ENCODE results near the gene SRC. TPM values are rescaled to one million over a fixed set of nuclear protein-coding genes. Genes with fewer than 3 reads are reported as not detected.

SRC gene
- total RNA-seq, 1 donor from 2014 or later: 49.7 TPM

DNA sequence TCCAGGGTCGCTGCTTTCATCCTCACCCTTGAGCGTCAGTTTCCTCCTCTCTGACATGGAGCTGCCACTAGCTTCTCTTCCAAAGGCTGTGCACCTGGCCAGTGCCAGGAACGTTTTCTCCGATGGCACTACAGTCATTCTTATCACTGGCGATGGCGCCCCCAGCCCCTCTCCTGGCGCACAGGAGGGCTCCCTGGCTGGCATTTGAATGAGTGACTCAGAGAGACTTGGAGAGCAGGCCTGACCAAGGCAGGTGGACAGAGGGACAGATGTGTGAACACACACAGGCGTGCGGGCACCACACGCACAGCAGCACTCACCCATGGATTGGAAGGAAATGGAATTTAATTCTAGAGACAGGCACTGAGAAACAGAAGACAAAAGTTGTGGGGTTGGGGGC, 77.6 kb downstream of the SRC start:
- DNase-seq (ENCODE audit: low read depth): no peak
- H3K36me3 ChIP-seq (ENCODE audit: control insufficient read depth, insufficient read depth, low read length): no peaks in the 10 kb centered on the region
- H3K4me3 ChIP-seq (ENCODE audit: low read depth, low read length): no peak overlapping the region
- TF ChIP-seq CTCF (IDR thresholded peaks at IDR 0.05; ENCODE audit: insufficient read depth, low read length, poor library complexity, severe bottlenecking): no peak
- peaks cover 50% of the 10 kb centered on the region for H3K27me3 ChIP-seq (ENCODE audit: control insufficient read depth, insufficient read depth, low read length)

DNA sequence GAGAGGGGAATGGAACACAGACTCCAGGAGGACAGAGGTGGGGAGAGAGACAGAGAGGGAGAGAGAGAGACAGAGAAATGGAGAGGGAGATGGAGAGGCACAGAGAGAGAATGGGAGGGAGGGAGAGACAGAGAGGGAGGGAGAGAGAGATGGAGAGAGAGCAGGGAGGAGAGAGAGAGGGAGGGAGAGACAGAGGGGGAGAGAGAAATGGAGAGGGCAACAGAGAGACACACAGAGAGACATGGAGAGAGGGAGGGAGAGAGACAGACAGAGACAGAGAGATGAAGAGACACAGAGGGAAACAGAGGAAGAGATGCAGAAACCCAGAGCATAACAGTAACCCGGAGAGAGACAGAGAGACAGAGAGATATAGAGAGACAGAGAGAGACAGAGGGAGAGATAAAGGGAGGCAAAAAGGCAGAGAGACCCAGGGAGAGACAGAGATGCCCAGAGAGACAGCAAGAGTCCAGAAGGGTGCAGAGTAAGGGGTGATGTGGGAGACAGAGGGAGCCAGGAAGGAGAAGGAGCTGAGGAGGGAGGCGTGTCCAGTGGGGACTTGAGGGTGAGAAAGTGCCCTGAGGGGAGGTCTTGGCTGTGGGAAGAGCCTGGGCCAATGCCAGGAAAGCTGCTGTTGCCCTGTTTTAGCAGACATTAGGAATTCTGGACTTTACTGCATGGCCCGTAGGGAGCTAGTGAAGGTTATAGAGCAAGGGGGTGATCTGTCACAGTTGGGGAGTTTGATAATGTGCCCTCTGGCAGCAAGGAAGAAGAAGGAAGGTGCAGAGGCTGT, 78.3 kb downstream of the SRC start:
- no peak for DNase-seq (ENCODE audit: low read depth)
- TF ChIP-seq CTCF (IDR thresholded peaks at IDR 0.05; ENCODE audit: insufficient read depth, low read length, poor library complexity, severe bottlenecking): no peak
- Histone ChIP-seq H3K4me3 (ENCODE audit: low read depth, low read length) (no peak overlapping the region), H3K27me3 (ENCODE audit: control insufficient read depth, insufficient read depth, low read length) (peaks cover 43% of the 10 kb centered on the region), H3K36me3 (ENCODE audit: control insufficient read depth, insufficient read depth, low read length) (no peaks in the 10 kb centered on the region)

DNA sequence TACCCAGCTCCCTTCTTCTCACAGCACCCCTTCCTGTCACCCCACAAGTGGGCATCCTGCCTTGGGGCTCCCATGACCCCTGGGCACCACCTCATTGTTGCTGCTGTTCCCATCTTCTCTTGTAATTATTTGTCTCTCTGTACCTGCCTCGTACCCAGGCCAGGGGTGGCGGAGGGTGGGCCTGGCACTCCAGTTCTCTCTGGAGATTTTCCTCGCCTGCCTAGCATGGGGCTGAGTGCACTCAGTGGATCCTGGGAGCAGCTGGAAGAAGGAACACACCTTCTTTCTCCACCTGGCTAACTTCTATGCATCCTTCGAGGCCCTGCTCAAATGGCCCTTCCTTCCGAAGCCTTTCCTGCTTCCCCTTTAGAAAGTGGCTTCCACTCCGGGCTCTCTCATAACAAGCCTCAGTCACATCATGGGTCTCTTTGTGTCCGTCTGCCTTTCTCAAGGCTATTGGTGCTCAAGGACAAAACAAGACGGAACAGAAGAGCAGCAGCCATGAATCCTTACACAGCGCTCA, 79.2 kb downstream of the SRC start:
- no peak overlapping the region for H3K4me3 ChIP-seq (ENCODE audit: low read depth, low read length)
- no peaks in the 10 kb centered on the region for H3K36me3 ChIP-seq (ENCODE audit: control insufficient read depth, insufficient read depth, low read length)
- TF ChIP-seq CTCF (IDR thresholded peaks at IDR 0.05; ENCODE audit: insufficient read depth, low read length, poor library complexity, severe bottlenecking): no peak
- H3K27me3 ChIP-seq (ENCODE audit: control insufficient read depth, insufficient read depth, low read length): peaks cover 35% of the 10 kb centered on the region
- DNase-seq (ENCODE audit: low read depth): no peak

- no peak for DNase-seq (ENCODE audit: low read depth)
- no peak for TF ChIP-seq CTCF (IDR thresholded peaks at IDR 0.05; ENCODE audit: insufficient read depth, low read length, poor library complexity, severe bottlenecking)
- Histone ChIP-seq H3K36me3 (ENCODE audit: control insufficient read depth, insufficient read depth, low read length) (no peaks in the 10 kb centered on the region), H3K27me3 (ENCODE audit: control insufficient read depth, insufficient read depth, low read length) (peaks cover 30% of the 10 kb centered on the region), H3K4me3 (ENCODE audit: low read depth, low read length) (no peak overlapping the region)
These were observed 80.2 kb downstream of the SRC start for GRCh38 chr20:37426106-37426505.

GRCh38 chr20:37426978-37427377, 81.0 kb downstream of the SRC start:
- Histone ChIP-seq H3K4me3 (ENCODE audit: low read depth, low read length) (no peak overlapping the region), H3K27me3 (ENCODE audit: control insufficient read depth, insufficient read depth, low read length) (peaks cover 23% of the 10 kb centered on the region), H3K36me3 (ENCODE audit: control insufficient read depth, insufficient read depth, low read length) (no peaks in the 10 kb centered on the region)
- DNase-seq (ENCODE audit: low read depth): no peak
- TF ChIP-seq CTCF (IDR thresholded peaks at IDR 0.05; ENCODE audit: insufficient read depth, low read length, poor library complexity, severe bottlenecking): no peak

DNA sequence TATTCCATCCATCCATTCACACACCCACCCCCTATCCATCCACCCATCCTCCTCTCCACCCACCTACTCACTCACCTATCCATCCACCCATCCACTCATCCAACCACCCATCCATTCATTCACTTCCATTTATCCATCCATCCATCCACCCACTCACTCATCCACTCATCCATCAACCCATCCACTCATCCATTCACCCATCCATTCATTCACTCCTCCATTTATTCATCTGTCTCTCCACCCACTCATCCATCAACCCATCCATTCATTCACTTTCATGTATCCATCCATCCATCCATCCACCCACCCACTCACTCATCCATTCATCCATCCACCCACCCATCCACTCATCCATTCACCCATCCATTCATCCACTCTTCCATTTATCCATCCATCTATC, 84.1 kb downstream of the SRC start:
- Histone ChIP-seq H3K4me3 (ENCODE audit: low read depth, low read length) (no peak overlapping the region), H3K27me3 (ENCODE audit: control insufficient read depth, insufficient read depth, low read length) (peaks cover 19% of the 10 kb centered on the region), H3K36me3 (ENCODE audit: control insufficient read depth, insufficient read depth, low read length) (no peaks in the 10 kb centered on the region)
- no peak for TF ChIP-seq CTCF (IDR thresholded peaks at IDR 0.05; ENCODE audit: insufficient read depth, low read length, poor library complexity, severe bottlenecking)
- DNase-seq (ENCODE audit: low read depth): no peak

All from kidney epithelial cell (primary cell).